K562 (cell line): Measurements from ENCODE around the gene SLCO3A1. TPM values are rescaled to one million over a fixed set of nuclear protein-coding genes. Genes with fewer than 3 reads are reported as not detected.

Source experiments
- ATAC-seq: fragments of 200-7000 bp; cut with Tn5 transposase; 3 replicates; pipeline ENCODE4 v1.9.1; 2020; ENCODE audit warnings: moderate library complexity
- BruUV-seq: library from RNA; stranded (reverse); fragments of 400-500 nt; replicated peaks from 2 replicates; lab custom pipeline; 2021; lab: Mats Ljungman, UMichigan
- CTCF ChIA-PET: fragments of 300-600 bp; formaldehyde crosslinking; extraction: SDS; loops from one replicate; lab custom pipeline; 2021; ENCODE audit warnings: low intra/inter-chr PET ratio; lab: Yijun Ruan, JAX
- POLR2A ChIA-PET: fragments of 300-600, 350-650 bp; sonication (Branson Sonifier 250); formaldehyde crosslinking; extraction: SDS; loops from one replicate; lab custom pipeline; 2021; ENCODE audit warnings: antibody characterized with exemption, inconsistent platforms; lab: Yijun Ruan, JAX
- DNase-seq, 4 experiments: peaks; one replicate each; pipeline versions ENCODE4 v3.0.0 to v3.0.0-alpha.2; 2011 to 2018; ENCODE audit warnings: low spot score in 3 of 4, mixed read lengths in 3 of 4; ENCODE audit errors: extremely low read depth in 1 of 4
- FAIRE-seq: peaks from 2 replicates; lab custom pipeline; 2011; peaks lifted over from hg19 to GRCh38; lab: Jason Lieb, UNC
- H2AFZ ChIP-seq: 2 replicates; pipeline ENCODE4 v1.6.0; 2011; ENCODE audit warnings: low read depth, low read length, control low read depth, inconsistent platforms
- H3K27ac ChIP-seq: fragments of 200-600 bp; 3 replicates; pipeline ENCODE4 v1.8.0; 2011; ENCODE audit warnings: low read depth, mild to moderate bottlenecking, control low read depth, inconsistent platforms, low read length, moderate library complexity, mixed read lengths; ENCODE audit errors: extremely low read depth
- H3K27me3 ChIP-seq, 2 experiments: fragments of 300-600 bp in 1 of 2; 2 replicates in 1 of 2; 3 replicates in 1 of 2; pipeline versions ENCODE4 v1.6.0 to v1.8.0; 2011; ENCODE audit warnings: inconsistent platforms in 2 of 2, low read length in 2 of 2, mild to moderate bottlenecking in 1 of 2, mixed read lengths in 1 of 2, moderate library complexity in 1 of 2; ENCODE audit not compliant: control insufficient read depth in 2 of 2, insufficient read depth in 2 of 2
- H3K36me3 ChIP-seq: fragments of 300-600 bp; 3 replicates; pipeline ENCODE4 v1.8.0; 2011; ENCODE audit warnings: mild to moderate bottlenecking, low read length, inconsistent platforms; ENCODE audit not compliant: control insufficient read depth, insufficient read depth
- H3K4me1 ChIP-seq, 2 experiments: fragments of 200-600 bp in 1 of 2; replicated peaks in 1 of 2; 2 replicates in 1 of 2; 3 replicates in 1 of 2; pipeline versions ENCODE4 v1.5.1 to v1.8.0; 2011; ENCODE audit warnings: inconsistent platforms in 2 of 2, low read length in 2 of 2, mild to moderate bottlenecking in 1 of 2, mixed read lengths in 1 of 2, moderate library complexity in 1 of 2; ENCODE audit not compliant: control insufficient read depth in 2 of 2, insufficient read depth in 2 of 2
- H3K4me2 ChIP-seq: 2 replicates; pipeline ENCODE4 v1.6.1; 2011; ENCODE audit warnings: low read length, control low read depth, inconsistent platforms, mixed read lengths; ENCODE audit not compliant: insufficient read depth
- H3K4me3 ChIP-seq: fragments of 200-600 bp; sonication (generic), shearing (Covaris generic); 2 replicates; pipeline ENCODE4 v1.5.1; 2016; ENCODE audit warnings: control low read depth, inconsistent platforms
- H3K79me2 ChIP-seq: fragments of 200-600 bp; 3 replicates; pipeline ENCODE4 v1.8.0; 2011; ENCODE audit warnings: low read length, inconsistent platforms; ENCODE audit not compliant: control insufficient read depth, insufficient read depth
- H3K9ac ChIP-seq, 2 experiments: 2 replicates each; pipeline versions ENCODE4 v1.6.0 to v1.6.1; 2011; ENCODE audit warnings: low read depth in 2 of 2, low read length in 2 of 2, control low read depth in 1 of 2, inconsistent platforms in 1 of 2, mild to moderate bottlenecking in 1 of 2, mixed read lengths in 1 of 2; ENCODE audit not compliant: insufficient read depth in 1 of 2
- H3K9me1 ChIP-seq: one replicate; pipeline ENCODE4 v1.6.0; 2011; ENCODE audit warnings: inconsistent platforms, mild to moderate bottlenecking, low read length, moderate library complexity; ENCODE audit not compliant: control insufficient read depth, insufficient read depth
- H3K9me3 ChIP-seq: replicated peaks from 2 replicates; pipeline ENCODE4 v1.5.1; 2011; ENCODE audit warnings: low read depth, low read length, inconsistent platforms; ENCODE audit not compliant: control insufficient read depth, insufficient read depth
- H4K20me1 ChIP-seq: replicated peaks from 2 replicates; pipeline ENCODE4 v1.6.1; 2011; ENCODE audit warnings: low read length, inconsistent platforms, mixed read lengths; ENCODE audit not compliant: control insufficient read depth, insufficient read depth
- DNMT1 ChIP-seq: fragments of 450-650 bp; IDR thresholded peaks from 2 replicates; pipeline ENCODE4 v1.6.1; 2016; ENCODE audit warnings: antibody characterized with exemption, mild to moderate bottlenecking
- FOXK1 ChIP-seq: sonication (generic); formaldehyde crosslinking; IDR thresholded peaks from 2 replicates; pipeline ENCODE4 v1.8.0; 2022; ENCODE audit warnings: missing genetic modification reagents, mild to moderate bottlenecking, borderline replicate concordance
- RBM15 ChIP-seq: fragments of 200-400 bp; formaldehyde crosslinking; IDR thresholded peaks from 2 replicates; pipeline ENCODE4 v1.6.1; 2018; ENCODE audit warnings: mild to moderate bottlenecking, low read length, moderate library complexity; ENCODE audit not compliant: insufficient read depth
- XRCC3 ChIP-seq: fragments of 450-650 bp; IDR thresholded peaks from 2 replicates; pipeline ENCODE4 v1.6.1; 2017; ENCODE audit warnings: mild to moderate bottlenecking, moderate library complexity
- YBX1 ChIP-seq: fragments of 450-650 bp; IDR thresholded peaks from 2 replicates; pipeline ENCODE4 v1.7.1; 2016; ENCODE audit warnings: mild to moderate bottlenecking
- ZNF644 ChIP-seq: fragments of 200-800 bp; sonication (Bioruptor generic); IDR thresholded peaks from 2 replicates; pipeline ENCODE4 v1.6.1; 2016; ENCODE audit warnings: low read depth, missing genetic modification characterization, missing compliant biosample characterization
- WGBS: fragments of 100-300 bp; shearing (Covaris generic); methylation state at CpG from one replicate; pipeline ENCODE4 v1.1.6; 2016; ENCODE audit warnings: low coverage, mixed read lengths; ENCODE audit not compliant: insufficient coverage; ENCODE audit errors: missing lambda C conversion rate; 5-methylcytosine and 5-hydroxymethylcytosine counted together
- in situ Hi-C: fragments of 300-500 bp; cut with MboI; formaldehyde crosslinking; loops from 4 replicates; pipeline ENCODE4 v1.15.0; 2018; ENCODE audit warnings: inconsistent platforms, mixed read lengths
- intact Hi-C: fragments of 100-400 bp; cut with micrococcal nuclease; formaldehyde crosslinking; loops from 2 replicates; pipeline ENCODE4 v1.14.2; 2022
- polyA plus RNA-seq, 8 experiments: library from polyadenylated mRNA; depleted of rRNA in 4 of 8; stranded (reverse) in 5 of 8; unstranded in 3 of 8; fragments of >200 nt; fragmentation: Nextera tagmentation in 2 of 8; fragmentation: Illumina TruSeq in 1 of 8; extraction: Ambion mirVana in 2 of 8; extraction: Trizol in 1 of 8; gene quantifications; 2 replicates each; pipeline versions ENCODE4 v1.2.1 to v1.2.3, GENCODE V29; 2011 to 2014; ENCODE audit warnings: inconsistent platforms in 1 of 8, missing spikeins in 1 of 8
- total RNA-seq, 7 experiments: library from RNA; depleted of rRNA in 6 of 7; stranded (reverse); fragments of >200 nt in 6 of 7; fragmentation: Illumina TruSeq in 2 of 7; extraction: Trizol in 2 of 7; gene quantifications; 2 replicates each; pipeline versions ENCODE4 v1.2.1 to v1.2.3, GENCODE V29; 2011 to 2021; ENCODE audit warnings: low replicate concordance in 1 of 7
- TF ChIP-seq, protein P1 (sequence below), 2 experiments: fragments of 450-650 bp in 1 of 2; sonication (generic) in 1 of 2; formaldehyde crosslinking in 1 of 2; IDR thresholded peaks; 2 replicates each; pipeline versions ENCODE4 v1.7.1 to v1.9.0; 2016 to 2022; ENCODE audit warnings: inconsistent platforms in 1 of 2, mild to moderate bottlenecking in 1 of 2, missing genetic modification reagents in 1 of 2
- TF ChIP-seq, protein P2 (sequence below), 2 experiments: fragments of 450-650 bp in 1 of 2; IDR thresholded peaks; 2 replicates each; pipeline ENCODE4 v1.6.1; 2011 to 2017; ENCODE audit warnings: low read depth in 2 of 2, antibody characterized with exemption in 1 of 2, borderline replicate concordance in 1 of 2, low read length in 1 of 2, mild to moderate bottlenecking in 1 of 2, mixed read lengths in 1 of 2; ENCODE audit not compliant: control insufficient read depth in 1 of 2

The SLCO3A1 gene
- total and polyA plus RNA-seq, 9 of the 15 experiments (the other 6 are each of a cell fraction or from before 2014, with no cell fraction given), result 0.01 to 0.84 (median 0.06) TPM; not detected in 3

- H2AFZ ChIP-seq, result no peak overlapping the region
- no peaks in the 10 kb centered on the region for H3K79me2 ChIP-seq
- no peak overlapping the region for H3K27ac ChIP-seq
- 0% methylated on average over 2 of the region's 2 CpGs for WGBS
- H3K4me2 ChIP-seq, result no peak overlapping the region
- no peaks in the 10 kb centered on the region for H3K4me1 ChIP-seq
- ChIA-PET POLR2A (no interaction called here), CTCF (no interaction called here)
- no peak for FAIRE-seq
- H3K4me3 ChIP-seq, result no peak overlapping the region
- no peaks in the 10 kb centered on the region for H3K36me3 ChIP-seq
- 0 out of 2 replicates have a peak, but pooled peaks cover 2% of the 10 kb centered on the region for H4K20me1 ChIP-seq
- intact Hi-C loops (no loop called here), in situ Hi-C loops (no loop called here)
- ATAC-seq, result no peak
- no peak overlapping the region for H3K9ac ChIP-seq
- no peaks in the 10 kb centered on the region for H3K9me3 ChIP-seq
- no peaks in the 10 kb centered on the region for H3K9me1 ChIP-seq
- DNase-seq, result no peak
- H3K27me3 ChIP-seq, result 0 out of 5 replicates have a peak, but pooled peaks cover 0 to 4% of the 10 kb centered on the region in 2 experiments
- BruUV-seq, result no TSS peak
- no peak for TF ChIP-seq ZNF644 (tag)
- TF ChIP-seq YBX1, result no peak
- TF ChIP-seq RBM15, result no peak
- TF ChIP-seq XRCC3, result no peak
- TF ChIP-seq, protein P1, sequence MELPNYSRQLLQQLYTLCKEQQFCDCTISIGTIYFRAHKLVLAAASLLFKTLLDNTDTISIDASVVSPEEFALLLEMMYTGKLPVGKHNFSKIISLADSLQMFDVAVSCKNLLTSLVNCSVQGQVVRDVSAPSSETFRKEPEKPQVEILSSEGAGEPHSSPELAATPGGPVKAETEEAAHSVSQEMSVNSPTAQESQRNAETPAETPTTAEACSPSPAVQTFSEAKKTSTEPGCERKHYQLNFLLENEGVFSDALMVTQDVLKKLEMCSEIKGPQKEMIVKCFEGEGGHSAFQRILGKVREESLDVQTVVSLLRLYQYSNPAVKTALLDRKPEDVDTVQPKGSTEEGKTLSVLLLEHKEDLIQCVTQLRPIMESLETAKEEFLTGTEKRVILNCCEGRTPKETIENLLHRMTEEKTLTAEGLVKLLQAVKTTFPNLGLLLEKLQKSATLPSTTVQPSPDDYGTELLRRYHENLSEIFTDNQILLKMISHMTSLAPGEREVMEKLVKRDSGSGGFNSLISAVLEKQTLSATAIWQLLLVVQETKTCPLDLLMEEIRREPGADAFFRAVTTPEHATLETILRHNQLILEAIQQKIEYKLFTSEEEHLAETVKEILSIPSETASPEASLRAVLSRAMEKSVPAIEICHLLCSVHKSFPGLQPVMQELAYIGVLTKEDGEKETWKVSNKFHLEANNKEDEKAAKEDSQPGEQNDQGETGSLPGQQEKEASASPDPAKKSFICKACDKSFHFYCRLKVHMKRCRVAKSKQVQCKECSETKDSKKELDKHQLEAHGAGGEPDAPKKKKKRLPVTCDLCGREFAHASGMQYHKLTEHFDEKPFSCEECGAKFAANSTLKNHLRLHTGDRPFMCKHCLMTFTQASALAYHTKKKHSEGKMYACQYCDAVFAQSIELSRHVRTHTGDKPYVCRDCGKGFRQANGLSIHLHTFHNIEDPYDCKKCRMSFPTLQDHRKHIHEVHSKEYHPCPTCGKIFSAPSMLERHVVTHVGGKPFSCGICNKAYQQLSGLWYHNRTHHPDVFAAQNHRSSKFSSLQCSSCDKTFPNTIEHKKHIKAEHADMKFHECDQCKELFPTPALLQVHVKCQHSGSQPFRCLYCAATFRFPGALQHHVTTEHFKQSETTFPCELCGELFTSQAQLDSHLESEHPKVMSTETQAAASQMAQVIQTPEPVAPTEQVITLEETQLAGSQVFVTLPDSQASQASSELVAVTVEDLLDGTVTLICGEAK (IDR thresholded peaks at IDR 0.05), result no peak
- TF ChIP-seq, protein P1 (CRISPR knock-in tag; IDR thresholded peaks at IDR 0.05), result no peak
- TF ChIP-seq FOXK1 (CRISPR knock-in tag), result no peak
- TF ChIP-seq, protein P2, sequence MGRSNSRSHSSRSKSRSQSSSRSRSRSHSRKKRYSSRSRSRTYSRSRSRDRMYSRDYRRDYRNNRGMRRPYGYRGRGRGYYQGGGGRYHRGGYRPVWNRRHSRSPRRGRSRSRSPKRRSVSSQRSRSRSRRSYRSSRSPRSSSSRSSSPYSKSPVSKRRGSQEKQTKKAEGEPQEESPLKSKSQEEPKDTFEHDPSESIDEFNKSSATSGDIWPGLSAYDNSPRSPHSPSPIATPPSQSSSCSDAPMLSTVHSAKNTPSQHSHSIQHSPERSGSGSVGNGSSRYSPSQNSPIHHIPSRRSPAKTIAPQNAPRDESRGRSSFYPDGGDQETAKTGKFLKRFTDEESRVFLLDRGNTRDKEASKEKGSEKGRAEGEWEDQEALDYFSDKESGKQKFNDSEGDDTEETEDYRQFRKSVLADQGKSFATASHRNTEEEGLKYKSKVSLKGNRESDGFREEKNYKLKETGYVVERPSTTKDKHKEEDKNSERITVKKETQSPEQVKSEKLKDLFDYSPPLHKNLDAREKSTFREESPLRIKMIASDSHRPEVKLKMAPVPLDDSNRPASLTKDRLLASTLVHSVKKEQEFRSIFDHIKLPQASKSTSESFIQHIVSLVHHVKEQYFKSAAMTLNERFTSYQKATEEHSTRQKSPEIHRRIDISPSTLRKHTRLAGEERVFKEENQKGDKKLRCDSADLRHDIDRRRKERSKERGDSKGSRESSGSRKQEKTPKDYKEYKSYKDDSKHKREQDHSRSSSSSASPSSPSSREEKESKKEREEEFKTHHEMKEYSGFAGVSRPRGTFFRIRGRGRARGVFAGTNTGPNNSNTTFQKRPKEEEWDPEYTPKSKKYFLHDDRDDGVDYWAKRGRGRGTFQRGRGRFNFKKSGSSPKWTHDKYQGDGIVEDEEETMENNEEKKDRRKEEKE (IDR thresholded peaks at IDR 0.05; ENCODE audit: borderline replicate concordance in 1 of 2, control insufficient read depth in 1 of 2, low read depth in 2 of 2, low read length in 1 of 2), result no peak
- TF ChIP-seq DNMT1, result no peak
These were observed 143.7 kb downstream of the SLCO3A1 start for GRCh38 chr15:91997163-91997562.
